Frontal cortex (tissue), 4 donors: ENCODE measurements around the gene RPP30. TPM values are rescaled to one million over a fixed set of nuclear protein-coding genes. Genes with fewer than 3 reads are reported as not detected.
"Not testable (repeated sequence)": the region's sequence is repeated elsewhere in the genome, so short reads cannot be mapped to it uniquely, and the experiment has no call there.

ENCODE experiments used
- DNase-seq, 2 donors: peaks; one replicate each; pipeline ENCODE4 v3.0.0; 2012; ENCODE audit warnings: low spot score in 2 of 2
- FAIRE-seq: peaks from 2 replicates; lab custom pipeline; 2012; peaks lifted over from hg19 to GRCh38; lab: Jason Lieb, UNC
- total RNA-seq: library from RNA; depleted of rRNA; stranded (reverse); fragments of >200 nt; gene quantifications from one replicate; pipeline ENCODE4 v1.2.3, GENCODE V29; 2014
- donor health status: control.
- donor health status: control.
- donor health status: control.

Gene RPP30
- total RNA-seq, 1 donor from 2014 or later: 94.6 TPM

- no peak for DNase-seq
- FAIRE-seq: no peak
Observed at GRCh38 chr10:90866050-90866598, 5.7 kb upstream of the RPP30 start.

GRCh38 chr10:90871279-90871765 is 452 bp upstream of the RPP30 start:
- DNase-seq: peak in 1 of 2 donors; percentile 53
- no peak for FAIRE-seq

- FAIRE-seq: no peak
- no peak for DNase-seq
Observed at GRCh38 chr10:90872648-90873020, 860 bp downstream of the RPP30 start.

- DNase-seq (no peak), FAIRE-seq (no peak)
Observed at GRCh38 chr10:90879062-90879461, 7.3 kb downstream of the RPP30 start.

GRCh38 chr10:90880059-90880719 is 8.4 kb downstream of the RPP30 start:
- peak; percentile 95 for FAIRE-seq

GRCh38 chr10:90884431-90884830 is 12.7 kb downstream of the RPP30 start:
- FAIRE-seq (no peak), DNase-seq (no peak)

More at GRCh38 chr10:90880059-90880719, 8.4 kb downstream of the RPP30 start:
- not testable (repeated sequence) for DNase-seq

GRCh38 chr10:90885176-90885575 is 13.4 kb downstream of the RPP30 start:
- no peak for DNase-seq
- no peak for FAIRE-seq

GRCh38 chr10:90887555-90887954 is 15.8 kb downstream of the RPP30 start:
- DNase-seq (no peak), FAIRE-seq (no peak)

- DNase-seq (no peak), FAIRE-seq (no peak)
Observed at GRCh38 chr10:90888387-90888786, 16.6 kb downstream of the RPP30 start.

- DNase-seq (no peak), FAIRE-seq (no peak)
Observed at GRCh38 chr10:90889636-90890035, 17.9 kb downstream of the RPP30 start.

GRCh38 chr10:90890347-90890746 is 18.6 kb downstream of the RPP30 start:
- FAIRE-seq: no peak
- no peak for DNase-seq

- DNase-seq (no peak), FAIRE-seq (no peak)
Observed at GRCh38 chr10:90893190-90893589, 21.4 kb downstream of the RPP30 start.

GRCh38 chr10:90896916-90897315 is 25.1 kb downstream of the RPP30 start:
- DNase-seq, FAIRE-seq: not testable (repeated sequence)

GRCh38 chr10:90905925-90906324 is 34.2 kb downstream of the RPP30 start:
- no peak for FAIRE-seq
- DNase-seq: no peak

GRCh38 chr10:90906596-90906995 is 34.8 kb downstream of the RPP30 start:
- no peak for FAIRE-seq
- DNase-seq: no peak

- DNase-seq (peak; percentile 24 to 47), FAIRE-seq (peak; percentile 79)
Observed at GRCh38 chr10:90911133-90912051, 39.6 kb downstream of the RPP30 start.

- FAIRE-seq: no peak
Observed at GRCh38 chr10:90912174-90912573, 40.4 kb downstream of the RPP30 start.

GRCh38 chr10:90912854-90913479 is 41.2 kb downstream of the RPP30 start:
- FAIRE-seq (no peak), DNase-seq (no peak)

More at GRCh38 chr10:90912174-90912573, 40.4 kb downstream of the RPP30 start:
- no peak for DNase-seq

GRCh38 chr10:90913774-90914420 is 42.1 kb downstream of the RPP30 start:
- DNase-seq: no peak
- FAIRE-seq: no peak
